ENCODE measurements around the gene C1RL. TPM values are rescaled to one million over a fixed set of nuclear protein-coding genes. Genes with fewer than 3 reads are reported as not detected.
A peak's percentile ranks its signal among the peaks of the same experiment; 100 is the strongest.

Gene C1RL
- total RNA-seq, 2 donors from 2014 or later: 48.2 to 86.2 TPM

GRCh38 chr12:7067096-7067495 is 41.9 kb downstream of the C1RL start:
- Histone ChIP-seq H3K4me3 (no peak overlapping the region), H3K27ac (no peak overlapping the region), H3K36me3 (no peaks in the 10 kb centered on the region), H3K4me1 (replicated peaks) (no peaks in the 10 kb centered on the region), H3K9me3 (no peaks in the 10 kb centered on the region), H3K27me3 (replicated peaks; ENCODE audit: insufficient read depth) (no peaks in the 10 kb centered on the region)
- TF ChIP-seq POLR2A (IDR thresholded peaks at IDR 0.05) (no peak), POLR2AphosphoS5 (IDR thresholded peaks at IDR 0.05) (no peak)
- TF ChIP-seq, protein P1, sequence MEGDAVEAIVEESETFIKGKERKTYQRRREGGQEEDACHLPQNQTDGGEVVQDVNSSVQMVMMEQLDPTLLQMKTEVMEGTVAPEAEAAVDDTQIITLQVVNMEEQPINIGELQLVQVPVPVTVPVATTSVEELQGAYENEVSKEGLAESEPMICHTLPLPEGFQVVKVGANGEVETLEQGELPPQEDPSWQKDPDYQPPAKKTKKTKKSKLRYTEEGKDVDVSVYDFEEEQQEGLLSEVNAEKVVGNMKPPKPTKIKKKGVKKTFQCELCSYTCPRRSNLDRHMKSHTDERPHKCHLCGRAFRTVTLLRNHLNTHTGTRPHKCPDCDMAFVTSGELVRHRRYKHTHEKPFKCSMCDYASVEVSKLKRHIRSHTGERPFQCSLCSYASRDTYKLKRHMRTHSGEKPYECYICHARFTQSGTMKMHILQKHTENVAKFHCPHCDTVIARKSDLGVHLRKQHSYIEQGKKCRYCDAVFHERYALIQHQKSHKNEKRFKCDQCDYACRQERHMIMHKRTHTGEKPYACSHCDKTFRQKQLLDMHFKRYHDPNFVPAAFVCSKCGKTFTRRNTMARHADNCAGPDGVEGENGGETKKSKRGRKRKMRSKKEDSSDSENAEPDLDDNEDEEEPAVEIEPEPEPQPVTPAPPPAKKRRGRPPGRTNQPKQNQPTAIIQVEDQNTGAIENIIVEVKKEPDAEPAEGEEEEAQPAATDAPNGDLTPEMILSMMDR (IDR thresholded peaks at IDR 0.05): no peak
- no peak for DNase-seq (ENCODE audit: low spot score)
- WGBS: 77% methylated on average over 7 of the region's 7 CpGs
- intact Hi-C loops (cut with DNase I): no loop called here

GRCh38 chr12:7066596-7066995 is 42.4 kb downstream of the C1RL start:
- Histone ChIP-seq H3K27me3 (replicated peaks; ENCODE audit: insufficient read depth) (no peaks in the 10 kb centered on the region), H3K9me3 (no peaks in the 10 kb centered on the region), H3K4me1 (replicated peaks) (no peaks in the 10 kb centered on the region), H3K36me3 (no peaks in the 10 kb centered on the region), H3K4me3 (no peak overlapping the region), H3K27ac (no peak overlapping the region)
- intact Hi-C loops (cut with DNase I): no loop called here
- WGBS: 55% methylated on average over 2 of the region's 2 CpGs
- no peak for DNase-seq (ENCODE audit: low spot score)
- TF ChIP-seq POLR2AphosphoS5 (IDR thresholded peaks at IDR 0.05) (no peak), POLR2A (IDR thresholded peaks at IDR 0.05) (no peak)
- TF ChIP-seq, protein P1 (IDR thresholded peaks at IDR 0.05): no peak

GRCh38 chr12:7065073-7065623 is 43.9 kb downstream of the C1RL start:
- no peak for DNase-seq (ENCODE audit: low spot score)
- Histone ChIP-seq H3K27ac (no peak overlapping the region), H3K27me3 (replicated peaks; ENCODE audit: insufficient read depth) (no peaks in the 10 kb centered on the region), H3K4me1 (replicated peaks) (no peaks in the 10 kb centered on the region), H3K9me3 (no peaks in the 10 kb centered on the region), H3K36me3 (no peaks in the 10 kb centered on the region), H3K4me3 (no peak overlapping the region)
- intact Hi-C loops (cut with DNase I): no loop called here
- no peak for TF ChIP-seq POLR2A (IDR thresholded peaks at IDR 0.05)
- TF ChIP-seq, protein P1 (IDR thresholded peaks at IDR 0.05): no peak
- no peak for TF ChIP-seq POLR2AphosphoS5 (IDR thresholded peaks at IDR 0.05)
- WGBS: 86% methylated on average over 7 of the region's 7 CpGs

DNA sequence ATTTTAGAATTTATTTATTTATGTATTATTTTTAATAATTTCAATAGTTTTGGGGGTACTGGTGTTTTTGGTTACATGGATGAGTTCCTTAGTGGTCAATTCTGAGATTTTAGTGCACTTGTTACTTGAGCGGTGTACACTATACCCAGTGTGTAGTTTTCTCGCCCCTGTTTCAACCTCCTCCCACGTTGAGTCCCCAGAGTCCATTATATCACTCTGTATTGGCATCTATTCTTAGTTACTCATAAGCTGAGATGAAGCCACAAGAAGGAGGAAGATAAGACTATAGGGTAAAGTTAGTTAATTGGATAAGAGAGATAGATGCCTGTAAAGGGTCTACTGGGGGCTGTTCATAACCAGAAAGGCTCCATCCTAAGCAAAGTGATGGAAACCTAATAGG is 44.5 kb downstream of the C1RL start:
- Histone ChIP-seq H3K4me3 (no peak overlapping the region), H3K4me1 (replicated peaks) (no peaks in the 10 kb centered on the region), H3K9me3 (no peaks in the 10 kb centered on the region), H3K27ac (no peak overlapping the region), H3K27me3 (replicated peaks; ENCODE audit: insufficient read depth) (no peaks in the 10 kb centered on the region), H3K36me3 (no peaks in the 10 kb centered on the region)
- intact Hi-C loops (cut with DNase I): no loop called here
- no peak for DNase-seq (ENCODE audit: low spot score)
- TF ChIP-seq, protein P1 (IDR thresholded peaks at IDR 0.05): no peak
- no peak for TF ChIP-seq POLR2AphosphoS5 (IDR thresholded peaks at IDR 0.05)
- no peak for TF ChIP-seq POLR2A (IDR thresholded peaks at IDR 0.05)
- WGBS: 81% methylated on average over 3 of the region's 3 CpGs

- 88% methylated on average over 7 of the region's 7 CpGs for WGBS
- Histone ChIP-seq H3K4me1 (replicated peaks) (no peaks in the 10 kb centered on the region), H3K27ac (no peak overlapping the region), H3K4me3 (peak overlapping the region; percentile 15 to 17), H3K36me3 (no peaks in the 10 kb centered on the region), H3K27me3 (replicated peaks; ENCODE audit: insufficient read depth) (no peaks in the 10 kb centered on the region), H3K9me3 (no peaks in the 10 kb centered on the region)
- TF ChIP-seq, protein P1 (IDR thresholded peaks at IDR 0.05): no peak
- intact Hi-C loops (cut with DNase I): loop anchor here (2.0 kb wide), 1 partner anchor 47 kb away; the partner anchor contains the start of gene C1RL
- DNase-seq (ENCODE audit: low spot score): no peak
These were observed 47.4 kb downstream of the C1RL start for GRCh38 chr12:7061596-7061995.
